Measurements from ENCODE around the gene OR4C16.

The OR4C16 gene, protein sequence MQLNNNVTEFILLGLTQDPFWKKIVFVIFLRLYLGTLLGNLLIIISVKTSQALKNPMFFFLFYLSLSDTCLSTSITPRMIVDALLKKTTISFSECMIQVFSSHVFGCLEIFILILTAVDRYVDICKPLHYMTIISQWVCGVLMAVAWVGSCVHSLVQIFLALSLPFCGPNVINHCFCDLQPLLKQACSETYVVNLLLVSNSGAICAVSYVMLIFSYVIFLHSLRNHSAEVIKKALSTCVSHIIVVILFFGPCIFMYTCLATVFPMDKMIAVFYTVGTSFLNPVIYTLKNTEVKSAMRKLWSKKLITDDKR

GRCh38 chr11:55571828-55572227 lies at the start of gene OR4C16:
OR4C16 (plus strand) TSS chr11:55572128; CDS start chr11:55572128, 0 bp downstream.
- H3K4me3 ChIP-seq (ENCODE audit: low read depth, low read length), result no peak within 1 kb of the TSS
- POLR2A ChIA-PET, result no interaction called here
- TF ChIP-seq CTCF (IDR thresholded peaks at IDR 0.05; ENCODE audit: insufficient read depth, low read length, missing control alignments), result no peak
- no peak for DNase-seq (ENCODE audit: low read depth, low spot score)
- CTCF ChIA-PET, result no interaction called here

DNA sequence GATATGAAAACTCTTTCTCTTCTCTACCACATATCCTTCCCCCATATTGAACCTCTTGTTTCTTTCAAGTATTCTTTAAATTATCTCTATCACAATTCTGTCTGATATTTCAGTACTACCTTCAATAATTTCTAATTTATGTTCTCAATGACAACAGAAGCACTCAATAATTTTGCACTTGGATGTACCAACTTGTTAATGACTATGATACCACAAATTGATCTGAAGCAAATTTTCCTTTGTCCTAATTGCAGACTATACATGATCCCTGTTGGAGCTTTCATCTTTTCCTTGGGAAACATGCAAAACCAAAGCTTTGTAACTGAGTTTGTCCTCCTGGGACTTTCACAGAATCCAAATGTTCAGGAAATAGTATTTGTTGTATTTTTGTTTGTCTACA lies 17.8 kb upstream of the OR4C16 start, which contains the start of gene OR4C15:
TSS of gene OR4C15 (plus strand) at position 301 of the 400 bp plus-strand sequence. CDS start at position 301, 0 bp downstream.
- CTCF ChIA-PET, result no interaction called here
- no peak within 1 kb of the TSS for H3K4me3 ChIP-seq (ENCODE audit: low read depth, low read length)
- TF ChIP-seq CTCF (IDR thresholded peaks at IDR 0.05; ENCODE audit: insufficient read depth, low read length, missing control alignments), result no peak
- no peak for DNase-seq (ENCODE audit: low read depth, low spot score)
- POLR2A ChIA-PET, result no interaction called here

GRCh38 chr11:55572548-55572947 lies 620 bp downstream of the OR4C16 start:
- ChIA-PET POLR2A (no interaction called here), CTCF (no interaction called here)
- DNase-seq (ENCODE audit: low read depth, low spot score), result no peak
- TF ChIP-seq CTCF (IDR thresholded peaks at IDR 0.05; ENCODE audit: insufficient read depth, low read length, missing control alignments), result no peak
- no peak overlapping the region for H3K4me3 ChIP-seq (ENCODE audit: low read depth, low read length)

DNA sequence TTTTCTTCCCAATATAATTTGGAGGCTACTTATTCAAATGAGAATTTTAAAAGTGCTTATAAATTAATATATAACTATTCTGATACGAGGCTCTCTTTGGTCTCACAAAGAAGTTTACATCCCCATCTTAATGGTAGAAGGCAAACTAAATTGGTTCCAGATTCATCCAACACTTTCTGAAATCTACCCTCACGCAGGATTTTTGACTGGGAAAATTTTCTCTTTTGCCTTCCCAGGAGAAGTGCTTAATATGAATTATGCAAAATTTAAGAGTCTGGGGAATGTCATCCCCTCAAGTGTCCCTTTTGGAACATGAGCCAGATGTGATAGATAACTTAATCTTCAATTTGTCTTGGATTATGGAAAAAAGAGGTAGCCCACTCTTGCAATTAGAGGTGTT lies 35.6 kb downstream of the OR4C16 start, which contains the start of gene OR4C11:
TSS of gene OR4C11 (minus strand) at position 101 of the 400 bp plus-strand sequence. CDS start 3,272 bp downstream, outside the sequence.
- no peak for TF ChIP-seq CTCF (IDR thresholded peaks at IDR 0.05; ENCODE audit: insufficient read depth, low read length, missing control alignments)
- H3K4me3 ChIP-seq (ENCODE audit: low read depth, low read length), result no peak within 1 kb of the TSS
- DNase-seq (ENCODE audit: low read depth, low spot score), result no peak
- CTCF ChIA-PET, result no interaction called here
- POLR2A ChIA-PET, result no interaction called here
